ENCODE measurements around the gene SLC48A1. TPM values are rescaled to one million over a fixed set of nuclear protein-coding genes. Genes with fewer than 3 reads are reported as not detected.

Gene SLC48A1
- polyA plus RNA-seq, 1 of the 3 experiments (the other 2 are of a cell fraction): 7.3 TPM

DNA sequence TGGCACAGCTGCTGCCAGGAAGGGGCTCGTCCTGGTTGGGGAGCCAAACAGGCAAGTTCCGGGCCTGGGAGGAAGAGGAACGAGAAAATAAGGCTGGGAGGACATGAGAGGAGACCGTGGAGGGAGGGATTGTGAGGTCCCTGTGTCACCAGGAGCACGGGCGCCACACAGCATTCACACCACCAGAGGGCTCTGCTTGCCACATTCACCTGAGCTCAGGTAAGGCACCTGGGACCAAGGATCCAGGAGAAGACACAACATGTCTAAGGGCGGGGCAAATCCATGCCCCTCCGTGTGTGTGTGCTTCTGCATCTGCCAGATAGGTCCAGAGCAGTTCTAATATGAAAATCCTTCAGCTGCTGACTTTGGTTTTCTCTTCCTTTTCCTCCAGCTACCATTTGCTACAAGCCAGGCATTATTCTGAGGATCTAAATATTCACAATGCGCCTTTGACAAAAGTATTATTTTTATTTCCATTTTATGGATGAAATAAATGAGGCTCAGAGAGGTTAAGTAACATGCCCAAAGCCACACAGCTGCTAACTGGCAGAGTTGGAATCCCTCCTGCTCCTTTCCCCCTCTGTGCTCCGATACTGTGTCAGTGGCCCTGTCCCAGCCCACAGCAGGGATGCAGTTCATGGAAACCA lies 28.9 kb upstream of the SLC48A1 start:
- Histone ChIP-seq H3K4me1 (ENCODE audit: control insufficient read depth in 1 of 2, insufficient read depth in 2 of 2, low read depth in 1 of 2, low read length in 1 of 2) (peaks cover 13 to 23% of the 10 kb centered on the region in 2 experiments; a peak in 3 of 4 replicates), H3K4me3 (ENCODE audit: low read depth in 2 of 2, low read length in 1 of 2) (no peak overlapping the region; a peak in 1 of 4 replicates), H3K9ac (no peak overlapping the region), H3K4me2 (no peak overlapping the region), H4K20me1 (ENCODE audit: insufficient read depth) (no peaks in the 10 kb centered on the region), H3K9me3 (no peaks in the 10 kb centered on the region), H3F3A (replicated peaks; ENCODE audit: insufficient read depth) (no peaks in the 10 kb centered on the region), H3K27ac (ENCODE audit: low read depth in 2 of 2, low read length in 1 of 2) (no peak overlapping the region), H3K9me2 (no peaks in the 10 kb centered on the region), H2AFZ (ENCODE audit: low read depth) (no peak overlapping the region), H3K27me3 (ENCODE audit: insufficient read depth) (no peaks in the 10 kb centered on the region), H3K79me2 (ENCODE audit: insufficient read depth) (no peaks in the 10 kb centered on the region), H3K36me3 (replicated peaks in 1 of 2; ENCODE audit: control insufficient read depth in 1 of 2, insufficient read depth in 2 of 2, low read length in 1 of 2) (no peaks in the 10 kb centered on the region)
- peak; percentile 51 for DNase-seq
- CTCF ChIA-PET: interaction anchor here (0.9 to 43.0 kb wide), 15 partner anchors 8 to 96 kb away, joined by 3 to 1294 read pairs (median 9); partner anchors contain the start of genes ENDOU, RAPGEF3 and SLC48A1
- 40% methylated on average over 10 of the region's 10 CpGs for WGBS (ENCODE audit: low lambda C conversion rate)
- TF ChIP-seq EP300 (IDR thresholded peaks at IDR 0.05; ENCODE audit: borderline replicate concordance in 1 of 2, low read depth in 1 of 2, low read length in 1 of 2) (no peak), SMC3 (IDR thresholded peaks at IDR 0.05; ENCODE audit: low read depth, low read length) (peak; percentile 54), RAD21 (IDR thresholded peaks at IDR 0.05; ENCODE audit: low read length) (peak; percentile 49)
- TF ChIP-seq, protein P1, sequence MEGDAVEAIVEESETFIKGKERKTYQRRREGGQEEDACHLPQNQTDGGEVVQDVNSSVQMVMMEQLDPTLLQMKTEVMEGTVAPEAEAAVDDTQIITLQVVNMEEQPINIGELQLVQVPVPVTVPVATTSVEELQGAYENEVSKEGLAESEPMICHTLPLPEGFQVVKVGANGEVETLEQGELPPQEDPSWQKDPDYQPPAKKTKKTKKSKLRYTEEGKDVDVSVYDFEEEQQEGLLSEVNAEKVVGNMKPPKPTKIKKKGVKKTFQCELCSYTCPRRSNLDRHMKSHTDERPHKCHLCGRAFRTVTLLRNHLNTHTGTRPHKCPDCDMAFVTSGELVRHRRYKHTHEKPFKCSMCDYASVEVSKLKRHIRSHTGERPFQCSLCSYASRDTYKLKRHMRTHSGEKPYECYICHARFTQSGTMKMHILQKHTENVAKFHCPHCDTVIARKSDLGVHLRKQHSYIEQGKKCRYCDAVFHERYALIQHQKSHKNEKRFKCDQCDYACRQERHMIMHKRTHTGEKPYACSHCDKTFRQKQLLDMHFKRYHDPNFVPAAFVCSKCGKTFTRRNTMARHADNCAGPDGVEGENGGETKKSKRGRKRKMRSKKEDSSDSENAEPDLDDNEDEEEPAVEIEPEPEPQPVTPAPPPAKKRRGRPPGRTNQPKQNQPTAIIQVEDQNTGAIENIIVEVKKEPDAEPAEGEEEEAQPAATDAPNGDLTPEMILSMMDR (IDR thresholded peaks at IDR 0.05): peak; percentile 55
- TF ChIP-seq, protein P2, sequence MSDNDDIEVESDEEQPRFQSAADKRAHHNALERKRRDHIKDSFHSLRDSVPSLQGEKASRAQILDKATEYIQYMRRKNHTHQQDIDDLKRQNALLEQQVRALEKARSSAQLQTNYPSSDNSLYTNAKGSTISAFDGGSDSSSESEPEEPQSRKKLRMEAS (IDR thresholded peaks at IDR 0.05; ENCODE audit: low read depth): no peak
- TF ChIP-seq, protein P3, sequence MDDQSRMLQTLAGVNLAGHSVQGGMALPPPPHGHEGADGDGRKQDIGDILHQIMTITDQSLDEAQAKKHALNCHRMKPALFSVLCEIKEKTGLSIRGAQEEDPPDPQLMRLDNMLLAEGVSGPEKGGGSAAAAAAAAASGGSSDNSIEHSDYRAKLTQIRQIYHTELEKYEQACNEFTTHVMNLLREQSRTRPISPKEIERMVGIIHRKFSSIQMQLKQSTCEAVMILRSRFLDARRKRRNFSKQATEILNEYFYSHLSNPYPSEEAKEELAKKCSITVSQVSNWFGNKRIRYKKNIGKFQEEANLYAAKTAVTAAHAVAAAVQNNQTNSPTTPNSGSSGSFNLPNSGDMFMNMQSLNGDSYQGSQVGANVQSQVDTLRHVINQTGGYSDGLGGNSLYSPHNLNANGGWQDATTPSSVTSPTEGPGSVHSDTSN (IDR thresholded peaks at IDR 0.05): no peak
- POLR2A ChIA-PET: interaction anchor here (1.1 kb wide), 1 partner anchor 38 kb away, joined by 3 read pairs; the partner anchor contains the start of gene RPAP3

DNA sequence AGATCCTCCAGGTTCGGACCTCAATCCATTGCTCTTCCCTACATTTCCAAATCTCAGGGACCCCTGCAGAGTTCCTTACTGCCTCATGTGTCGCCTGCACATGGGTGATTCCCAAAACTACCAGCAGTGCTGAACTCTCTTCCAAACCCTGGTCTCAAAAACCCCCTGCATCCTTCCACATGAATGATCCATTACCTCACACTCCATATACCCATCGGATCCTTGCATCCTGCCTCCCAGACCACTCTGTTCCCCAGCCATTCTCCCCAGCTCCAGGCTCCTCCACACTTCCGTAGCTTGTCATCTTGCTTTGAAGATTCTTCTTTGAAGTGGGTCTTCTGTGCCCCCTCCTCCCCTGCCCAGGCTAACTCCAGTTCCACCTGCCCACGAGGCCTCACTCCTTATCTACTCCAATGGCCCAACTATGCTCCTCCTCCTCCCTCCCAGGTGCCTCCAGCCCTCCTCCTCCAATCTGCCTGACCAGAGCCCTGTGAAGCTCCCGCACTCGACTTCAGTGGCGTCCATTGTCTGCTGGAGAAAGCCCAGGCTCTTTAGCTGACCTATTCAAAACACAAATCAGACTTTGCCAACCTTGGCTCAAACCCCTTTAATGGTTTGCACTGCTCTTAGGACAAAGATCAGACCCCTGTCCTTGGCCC lies 28.1 kb upstream of the SLC48A1 start:
- CTCF ChIA-PET: interaction anchor here (0.9 to 43.0 kb wide), 11 partner anchors 9 to 96 kb away, joined by 3 to 1294 read pairs (median 35); partner anchors contain the start of genes ENDOU, RAPGEF3 and SLC48A1
- no peaks in the 10 kb centered on the region for H4K20me1 ChIP-seq (ENCODE audit: insufficient read depth)
- H3K27me3 ChIP-seq (ENCODE audit: insufficient read depth): no peaks in the 10 kb centered on the region

More for the DNA sequence above, 28.1 kb upstream of the SLC48A1 start:
- Histone ChIP-seq H3K27ac (ENCODE audit: low read depth in 2 of 2, low read length in 1 of 2) (no peak overlapping the region), H3K9me2 (no peaks in the 10 kb centered on the region), H3F3A (replicated peaks; ENCODE audit: insufficient read depth) (no peaks in the 10 kb centered on the region), H3K4me1 (ENCODE audit: control insufficient read depth in 1 of 2, insufficient read depth in 2 of 2, low read depth in 1 of 2, low read length in 1 of 2) (peaks cover 13 to 23% of the 10 kb centered on the region in 2 experiments; a peak in 3 of 4 replicates), H3K79me2 (ENCODE audit: insufficient read depth) (no peaks in the 10 kb centered on the region), H3K36me3 (replicated peaks in 1 of 2; ENCODE audit: control insufficient read depth in 1 of 2, insufficient read depth in 2 of 2, low read length in 1 of 2) (no peaks in the 10 kb centered on the region), H2AFZ (ENCODE audit: low read depth) (no peak overlapping the region), H3K4me3 (ENCODE audit: low read depth in 2 of 2, low read length in 1 of 2) (no peak overlapping the region), H3K9me3 (no peaks in the 10 kb centered on the region), H3K4me2 (no peak overlapping the region), H3K9ac (no peak overlapping the region)
- 76% methylated on average over 8 of the region's 8 CpGs for WGBS (ENCODE audit: low lambda C conversion rate)
- TF ChIP-seq, protein P3 (IDR thresholded peaks at IDR 0.05): no peak
- TF ChIP-seq TAF1 (IDR thresholded peaks at IDR 0.05; ENCODE audit: borderline replicate concordance, low read depth, low read length): no peak
- DNase-seq: no peak
- POLR2A ChIA-PET: no interaction called here

Data from SK-N-SH (cell line).